ENCODE measurements around the gene MCTP1. TPM values are rescaled to one million over a fixed set of nuclear protein-coding genes. Genes with fewer than 3 reads are reported as not detected.

MCTP1 gene
- total and polyA plus RNA-seq, 2 of the 13 experiments (the other 11 are each of a cell fraction or from before 2014, with no cell fraction given), result 0.15 to 0.48 TPM

- TF ChIP-seq HNF1B (CRISPR knock-in tag; IDR thresholded peaks at IDR 0.05), result no peak
These were observed 43.7 kb downstream of the MCTP1 start (continued) for GRCh38 chr5:95241161-95241560.

- TF ChIP-seq BHLHE40 (IDR thresholded peaks at IDR 0.05; ENCODE audit: low read length) (no peak), HOXD1 (CRISPR knock-in tag; IDR thresholded peaks at IDR 0.05) (no peak), STAG1 (CRISPR knock-in tag; IDR thresholded peaks at IDR 0.05) (peak; percentile 51), ZNF383 (CRISPR knock-in tag; IDR thresholded peaks at IDR 0.05; ENCODE audit: borderline replicate concordance) (no peak), ZNF496 (CRISPR knock-in tag; IDR thresholded peaks at IDR 0.05; ENCODE audit: insufficient replicate concordance) (no peak), HNF1B (CRISPR knock-in tag; IDR thresholded peaks at IDR 0.05) (no peak), BCL3 (CRISPR knock-in tag; IDR thresholded peaks at IDR 0.05) (no peak), CTCF (CRISPR knock-in tag; IDR thresholded peaks at IDR 0.05) (peak; percentile 36), HCFC1 (IDR thresholded peaks at IDR 0.05; ENCODE audit: low read depth, low read length) (no peak), CHD4 (IDR thresholded peaks at IDR 0.05; ENCODE audit: borderline replicate concordance, low read length) (no peak), SMC3 (IDR thresholded peaks at IDR 0.05; ENCODE audit: low read length) (peak; percentile 6; the same call in 1 of the 2 replicates)
- BruUV-seq (replicated peaks), result no TSS peak
- Histone ChIP-seq H2AFZ (ENCODE audit: low read length) (no peak overlapping the region), H3K79me2 (ENCODE audit: insufficient read depth, low read length) (no peaks in the 10 kb centered on the region), H3K4me2 (ENCODE audit: low read depth, low read length) (no peak overlapping the region), H3K4me1 (ENCODE audit: insufficient read depth, low read length) (no peaks in the 10 kb centered on the region), H3K27me3 (ENCODE audit: control insufficient read depth in 1 of 2, insufficient read depth in 2 of 2, low read length in 2 of 2) (no peaks in the 10 kb centered on the region; a peak in 1 of 5 replicates), H3K27ac (ENCODE audit: extremely low read length, insufficient read depth, low read length) (no peak overlapping the region), H3K4me3 (replicated peaks in 1 of 3; ENCODE audit: insufficient read depth in 1 of 3, low read depth in 2 of 3, low read length in 3 of 3) (no peak overlapping the region), H3K9ac (ENCODE audit: insufficient read depth, low read depth, low read length) (no peak overlapping the region), H3K9me3 (ENCODE audit: low read length) (no peaks in the 10 kb centered on the region), H4K20me1 (ENCODE audit: insufficient read depth, low read length) (no peaks in the 10 kb centered on the region), H3K36me3 (replicated peaks in 1 of 2; ENCODE audit: control insufficient read depth in 1 of 2, insufficient read depth in 2 of 2, low read length in 2 of 2) (no peaks in the 10 kb centered on the region)
- FAIRE-seq (peak; percentile 40), ATAC-seq (no peak), DNase-seq (ENCODE audit: low spot score) (no peak)
- WGBS (ENCODE audit: low lambda C conversion rate), result 38% methylated on average over 10 of the region's 10 CpGs
- in situ Hi-C loops (cut with HindIII; ENCODE audit: extremely low pct_ligation_motif_present, low pct_unique_long_range_greater_than_20kb), result no loop called here
- CTCF ChIA-PET (ENCODE audit: low intra/inter-chr PET ratio, low total read pairs), result no interaction called here
- POLR2A ChIA-PET, result no interaction called here
- intact Hi-C loops (cut with micrococcal nuclease; ENCODE audit: unreplicated experiment), result loop anchor here (1.0 kb wide), 1 partner anchor 270 kb away; no protein-coding TSS in a partner anchor
These were observed 46.2 kb downstream of the MCTP1 start for GRCh38 chr5:95238560-95239325.
